ENCODE data around the gene S100B.

GRCh38 chr21:46620846-46621245, 16.0 kb upstream of the S100B start:
- no peak for TF ChIP-seq CTCF (IDR thresholded peaks at IDR 0.05)
- no peak for TF ChIP-seq POLR2A (IDR thresholded peaks at IDR 0.05)
